Colonic mucosa (tissue), 4 donors: ENCODE results near the gene TECPR2. TPM values are rescaled to one million over a fixed set of nuclear protein-coding genes. Genes with fewer than 3 reads are reported as not detected.

Experiments used
- DNase-seq: peaks from one replicate; pipeline ENCODE4 v3.0.0-alpha.2; 2020
- H3K27ac ChIP-seq: fragments of 200-600 bp; one replicate; pipeline ENCODE4 v1.8.0; 2021
- H3K27me3 ChIP-seq: fragments of 200-600 bp; one replicate; pipeline ENCODE4 v1.8.0; 2021
- H3K36me3 ChIP-seq: fragments of 200-600 bp; one replicate; pipeline ENCODE4 v1.8.0; 2021
- H3K4me1 ChIP-seq: fragments of 200-600 bp; one replicate; pipeline ENCODE4 v1.8.0; 2021; ENCODE audit warnings: mild to moderate bottlenecking
- H3K4me3 ChIP-seq: fragments of 200-600 bp; one replicate; pipeline ENCODE4 v1.8.0; 2021
- H3K9ac ChIP-seq, 2 donors: one replicate each; pipeline ENCODE4 v1.7.0; 2013; ENCODE audit warnings: control low read depth in 2 of 2, low read depth in 2 of 2, low read length in 2 of 2
- H3K9me3 ChIP-seq: fragments of 200-600 bp; one replicate; pipeline ENCODE4 v1.8.0; 2021
- intact Hi-C: fragments of 100-400 bp; cut with DNase I; formaldehyde crosslinking; loops from one replicate; pipeline ENCODE4 v1.14.1; 2022
- total RNA-seq, 2 donors: library from RNA; stranded (reverse); fragmentation: NEBNext Ultra II Directional in 1 of 2; extraction: Animal tissue kit (Norgen Biotek cat#: 25700) in 1 of 2; gene quantifications; one replicate each; pipeline ENCODE4 v1.2.1, GENCODE V29; 2021
- TF ChIP-seq, protein P1 (sequence below): fragments of 200-600 bp; IDR thresholded peaks from one replicate; pipeline ENCODE4 v1.8.0; 2022; ENCODE audit warnings: antibody characterized with exemption, mild to moderate bottlenecking
- donor health status: healthy.
- donor health status: DM: no; HTN: no; CAD: no.
- donor health status: DM: no; HTN: no; CAD: no.

Gene TECPR2
- total RNA-seq, 2 donors from 2014 or later: 16.5 to 18.2 TPM

DNA sequence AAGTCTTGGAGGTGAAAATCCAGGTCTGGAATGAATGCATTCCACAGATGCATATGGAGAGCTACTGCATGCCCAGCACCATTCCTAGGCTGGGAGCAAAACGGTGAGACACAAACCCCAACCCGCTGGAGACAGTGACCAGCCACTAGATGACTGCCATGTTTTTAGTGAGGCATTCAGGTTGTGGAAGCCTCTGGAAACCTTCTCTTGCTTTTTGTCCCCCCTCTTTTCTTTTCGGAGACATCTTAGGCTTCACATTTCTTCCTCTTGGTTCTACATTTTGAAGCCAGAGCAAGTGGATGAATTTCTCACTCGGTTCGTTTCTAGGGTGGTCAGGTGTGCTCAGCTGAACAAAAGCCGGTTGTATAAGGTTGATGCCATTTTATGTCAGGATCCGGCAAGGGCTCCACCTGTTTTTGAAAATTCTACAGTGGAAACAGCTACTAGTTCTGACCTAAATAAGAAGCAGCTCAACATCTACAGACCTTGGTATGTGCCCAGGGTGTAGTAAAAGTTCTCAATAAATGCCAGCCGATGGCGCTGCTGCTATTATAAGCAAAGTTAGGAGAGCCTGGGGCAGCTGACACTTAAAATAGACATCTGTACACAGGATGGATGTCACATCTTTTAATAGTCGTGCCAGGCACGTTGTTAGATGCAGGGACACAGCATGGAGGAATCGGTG lies 45.0 kb upstream of the TECPR2 start:
- peak overlapping the region; percentile 88 for H3K27ac ChIP-seq
- no peaks in the 10 kb centered on the region for H3K36me3 ChIP-seq
- DNase-seq: peak; percentile 59
- H3K9me3 ChIP-seq: no peaks in the 10 kb centered on the region
- H3K27me3 ChIP-seq: no peaks in the 10 kb centered on the region
- TF ChIP-seq, protein P1, sequence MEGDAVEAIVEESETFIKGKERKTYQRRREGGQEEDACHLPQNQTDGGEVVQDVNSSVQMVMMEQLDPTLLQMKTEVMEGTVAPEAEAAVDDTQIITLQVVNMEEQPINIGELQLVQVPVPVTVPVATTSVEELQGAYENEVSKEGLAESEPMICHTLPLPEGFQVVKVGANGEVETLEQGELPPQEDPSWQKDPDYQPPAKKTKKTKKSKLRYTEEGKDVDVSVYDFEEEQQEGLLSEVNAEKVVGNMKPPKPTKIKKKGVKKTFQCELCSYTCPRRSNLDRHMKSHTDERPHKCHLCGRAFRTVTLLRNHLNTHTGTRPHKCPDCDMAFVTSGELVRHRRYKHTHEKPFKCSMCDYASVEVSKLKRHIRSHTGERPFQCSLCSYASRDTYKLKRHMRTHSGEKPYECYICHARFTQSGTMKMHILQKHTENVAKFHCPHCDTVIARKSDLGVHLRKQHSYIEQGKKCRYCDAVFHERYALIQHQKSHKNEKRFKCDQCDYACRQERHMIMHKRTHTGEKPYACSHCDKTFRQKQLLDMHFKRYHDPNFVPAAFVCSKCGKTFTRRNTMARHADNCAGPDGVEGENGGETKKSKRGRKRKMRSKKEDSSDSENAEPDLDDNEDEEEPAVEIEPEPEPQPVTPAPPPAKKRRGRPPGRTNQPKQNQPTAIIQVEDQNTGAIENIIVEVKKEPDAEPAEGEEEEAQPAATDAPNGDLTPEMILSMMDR: peak; percentile 13
- H3K9ac ChIP-seq: peak overlapping the region; percentile 62 to 89
- peak overlapping the region; percentile 51 for H3K4me3 ChIP-seq
- intact Hi-C loops: loop anchor here (10.0 kb wide), 1 partner anchor 353 kb away; the partner anchor contains the start of gene DYNC1H1
- peaks cover 7% of the 10 kb centered on the region for H3K4me1 ChIP-seq

DNA sequence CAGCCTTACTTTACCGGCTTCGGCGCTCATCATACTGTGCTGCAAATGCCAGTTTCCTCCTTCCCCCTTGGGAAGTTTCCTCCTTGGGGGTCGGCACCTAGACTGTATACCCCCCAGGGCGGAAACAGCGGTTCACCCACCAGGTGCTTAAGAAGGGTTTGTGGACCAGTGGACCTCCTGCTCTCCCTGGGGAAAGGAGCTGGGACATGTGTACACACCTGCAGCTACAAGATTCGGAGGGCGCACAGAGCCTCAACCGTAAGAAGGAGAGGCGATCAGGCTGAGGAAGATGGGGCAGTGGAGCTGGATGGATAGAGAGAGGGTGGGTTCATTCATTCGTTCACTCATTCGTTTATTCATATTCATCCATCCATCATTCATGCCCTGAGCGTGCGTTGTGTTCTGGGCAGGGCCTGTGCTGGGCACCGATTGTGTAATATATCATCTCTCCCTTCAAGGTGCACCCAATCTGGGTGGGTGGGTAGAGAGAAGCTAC lies 43.9 kb upstream of the TECPR2 start:
- peaks cover 7% of the 10 kb centered on the region for H3K4me1 ChIP-seq
- peak; percentile 30 for DNase-seq
- TF ChIP-seq, protein P1: no peak

DNA sequence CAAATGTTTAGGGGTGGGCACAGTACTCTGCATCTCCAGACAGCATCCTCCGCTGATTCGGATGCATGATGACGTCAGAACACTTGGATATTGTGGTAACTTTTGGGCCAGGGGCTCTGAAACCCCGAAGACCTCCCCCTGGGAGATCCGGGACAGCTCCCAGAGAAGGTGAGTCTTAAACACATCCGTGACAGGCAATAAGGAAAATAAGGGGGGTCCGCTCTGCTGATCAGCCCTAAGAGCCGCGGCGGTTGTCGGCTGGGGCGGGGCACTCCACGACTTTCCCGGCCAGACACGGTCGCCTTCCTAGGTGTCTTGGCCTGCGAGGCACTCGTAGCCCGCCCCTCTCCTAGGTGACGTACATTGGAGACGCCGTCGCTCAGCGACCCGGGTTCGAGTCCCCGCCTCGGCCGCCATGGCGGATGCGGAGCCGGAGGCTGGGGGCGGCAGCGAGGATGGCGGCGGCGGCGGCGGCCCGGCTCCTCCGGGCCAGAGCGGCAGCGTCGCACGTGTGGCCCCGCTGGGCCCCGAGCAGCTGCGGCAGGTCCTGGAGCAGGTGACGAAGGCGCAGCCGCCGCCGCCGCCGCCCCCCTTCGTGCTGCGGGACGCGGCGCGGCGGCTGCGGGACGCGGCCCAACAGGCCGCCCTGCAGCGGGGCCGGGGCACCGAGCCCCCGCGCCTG lies 43.2 kb upstream of the TECPR2 start, which contains the start of gene ZNF839:
Gene ZNF839 (plus strand): TSS at position 396 of the 682 bp plus-strand sequence. CDS start 20 bp downstream, at position 416.
- H3K4me1 ChIP-seq: peaks cover 7% of the 10 kb centered on the region
- intact Hi-C loops: loop anchor here (10.0 kb wide), 1 partner anchor 355 kb away; the partner anchor contains the start of gene DYNC1H1

More for the DNA sequence above, 43.9 kb upstream of the TECPR2 start:
- Histone ChIP-seq H3K36me3 (no peaks in the 10 kb centered on the region), H3K9me3 (no peaks in the 10 kb centered on the region), H3K9ac (peak overlapping the region; percentile 82 to 88), H3K27me3 (no peaks in the 10 kb centered on the region), H3K4me3 (peak overlapping the region; percentile 83), H3K27ac (peak overlapping the region; percentile 80)
- intact Hi-C loops: loop anchor here (10.0 kb wide), 1 partner anchor 354 kb away; the partner anchor contains the start of gene DYNC1H1

DNA sequence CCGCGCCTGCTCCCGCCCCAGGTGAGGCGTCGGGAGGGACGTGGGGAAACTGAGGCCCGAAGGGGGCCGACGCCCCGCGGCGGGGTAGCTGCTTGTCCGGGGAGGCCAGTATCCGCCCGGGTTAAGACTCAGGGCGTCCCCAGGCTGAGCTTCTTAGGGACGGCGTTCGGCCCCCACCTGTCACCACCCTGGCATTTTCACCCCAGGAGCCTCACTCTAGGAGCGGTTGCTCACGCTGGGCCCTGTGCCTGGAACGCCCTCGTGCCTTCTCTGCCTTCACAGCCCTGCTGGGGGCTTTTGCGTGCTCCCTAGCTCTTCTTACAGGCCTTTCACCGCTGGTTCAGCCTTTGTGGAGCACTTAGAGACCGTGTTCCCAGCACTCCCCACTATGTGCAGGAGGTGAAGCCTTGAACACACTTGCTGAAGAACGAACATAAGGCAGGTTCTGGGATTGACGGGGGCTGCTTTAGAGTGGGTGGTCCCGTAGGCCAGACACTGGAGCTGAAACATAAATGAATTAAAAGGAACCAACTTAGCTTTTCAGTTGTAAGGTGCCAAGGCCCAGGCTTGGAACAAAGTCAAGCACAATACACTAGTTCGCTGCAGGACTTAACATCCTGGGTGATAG lies 42.6 kb upstream of the TECPR2 start:
- H3K9me3 ChIP-seq: no peaks in the 10 kb centered on the region
- DNase-seq: peak; percentile 48
- intact Hi-C loops: no loop called here
- H3K4me1 ChIP-seq: peaks cover 7% of the 10 kb centered on the region
- no peaks in the 10 kb centered on the region for H3K36me3 ChIP-seq
- TF ChIP-seq, protein P1: no peak
- H3K27me3 ChIP-seq: no peaks in the 10 kb centered on the region
- H3K27ac ChIP-seq: peak overlapping the region; percentile 80
- H3K4me3 ChIP-seq: peak overlapping the region; percentile 83
- H3K9ac ChIP-seq: peak overlapping the region; percentile 80 to 88

More for the DNA sequence above, 43.2 kb upstream of the TECPR2 start, which contains the start of gene ZNF839:
- H3K9ac ChIP-seq: peak within 1 kb of the TSS; percentile 82 to 88
- peak within 1 kb of the TSS; percentile 83 for H3K4me3 ChIP-seq
- H3K27me3 ChIP-seq: no peaks in the 10 kb centered on the region
- H3K9me3 ChIP-seq: no peaks in the 10 kb centered on the region
- no peaks in the 10 kb centered on the region for H3K36me3 ChIP-seq
- DNase-seq: peak; percentile 94
- TF ChIP-seq, protein P1: no peak
- H3K27ac ChIP-seq: peak within 1 kb of the TSS; percentile 80
